Measurements from ENCODE around the gene SLC44A2. TPM values are rescaled to one million over a fixed set of nuclear protein-coding genes. Genes with fewer than 3 reads are reported as not detected.
A peak's percentile ranks its signal among the peaks of the same experiment; 100 is the strongest.

SLC44A2 gene
- total and polyA plus RNA-seq, 2 of the 13 experiments (the other 11 are each of a cell fraction or from before 2014, with no cell fraction given), result 2.4 to 5.6 TPM

- TF ChIP-seq SMAD1 (CRISPR knock-in tag; IDR thresholded peaks at IDR 0.05; ENCODE audit: borderline replicate concordance, low read depth) (no peak), ZSCAN30 (CRISPR knock-in tag; IDR thresholded peaks at IDR 0.05) (no peak)
Observed at GRCh38 chr19:10582091-10582490, 43.3 kb upstream of the SLC44A2 start (continued).

GRCh38 chr19:10583036-10583776 lies 42.1 kb upstream of the SLC44A2 start:
- no peaks in the 10 kb centered on the region for H3K79me2 ChIP-seq (ENCODE audit: insufficient read depth, low read length)
- TF ChIP-seq, protein P1, sequence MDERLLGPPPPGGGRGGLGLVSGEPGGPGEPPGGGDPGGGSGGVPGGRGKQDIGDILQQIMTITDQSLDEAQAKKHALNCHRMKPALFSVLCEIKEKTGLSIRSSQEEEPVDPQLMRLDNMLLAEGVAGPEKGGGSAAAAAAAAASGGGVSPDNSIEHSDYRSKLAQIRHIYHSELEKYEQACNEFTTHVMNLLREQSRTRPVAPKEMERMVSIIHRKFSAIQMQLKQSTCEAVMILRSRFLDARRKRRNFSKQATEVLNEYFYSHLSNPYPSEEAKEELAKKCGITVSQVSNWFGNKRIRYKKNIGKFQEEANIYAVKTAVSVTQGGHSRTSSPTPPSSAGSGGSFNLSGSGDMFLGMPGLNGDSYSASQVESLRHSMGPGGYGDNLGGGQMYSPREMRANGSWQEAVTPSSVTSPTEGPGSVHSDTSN (CRISPR knock-in tag; IDR thresholded peaks at IDR 0.05), result 0 out of 2 replicates have a peak, but pooled peaks have one; percentile 13
- TF ChIP-seq ZNF121 (CRISPR knock-in tag; IDR thresholded peaks at IDR 0.05) (peak; percentile 71; the same call in 1 of the 2 replicates), ZNF547 (CRISPR knock-in tag; IDR thresholded peaks at IDR 0.05) (no peak)
- peak overlapping the region; percentile 13; the same call in 1 of the 2 replicates for H3K4me2 ChIP-seq (ENCODE audit: low read depth, low read length)
- in situ Hi-C loops (cut with HindIII; ENCODE audit: extremely low pct_ligation_motif_present, low pct_unique_long_range_greater_than_20kb), result loop anchor here (5.0 kb wide), 1 partner anchor 59 kb away; no protein-coding TSS in a partner anchor
- 51% methylated on average over 8 of the region's 9 CpGs for WGBS (ENCODE audit: low lambda C conversion rate)
- POLR2A ChIA-PET, result no interaction called here
- FAIRE-seq (no peak), DNase-seq (ENCODE audit: low spot score) (no peak), ATAC-seq (no peak)
- intact Hi-C loops (cut with micrococcal nuclease; ENCODE audit: unreplicated experiment), result no loop called here
- H2AFZ ChIP-seq (ENCODE audit: low read length), result no peak overlapping the region
- CTCF ChIA-PET (ENCODE audit: low intra/inter-chr PET ratio, low total read pairs), result no interaction called here
- H3K9me3 ChIP-seq (ENCODE audit: low read length), result no peaks in the 10 kb centered on the region
- H3K9ac ChIP-seq (ENCODE audit: insufficient read depth, low read depth, low read length), result no peak overlapping the region
- peaks cover 3 to 21% of the 10 kb centered on the region in 2 experiments; a peak in 3 of 5 replicates for H3K27me3 ChIP-seq (ENCODE audit: control insufficient read depth in 1 of 2, insufficient read depth in 2 of 2, low read length in 2 of 2)
- no peaks in the 10 kb centered on the region for H4K20me1 ChIP-seq (ENCODE audit: insufficient read depth, low read length)
- no peaks in the 10 kb centered on the region for H3K36me3 ChIP-seq (replicated peaks in 1 of 2; ENCODE audit: control insufficient read depth in 1 of 2, insufficient read depth in 2 of 2, low read length in 2 of 2)
- no peak overlapping the region for H3K4me3 ChIP-seq (replicated peaks in 1 of 3; ENCODE audit: insufficient read depth in 1 of 3, low read depth in 2 of 3, low read length in 3 of 3)
- H3K27ac ChIP-seq (ENCODE audit: extremely low read length, insufficient read depth, low read length), result no peak overlapping the region
- H3K4me1 ChIP-seq (ENCODE audit: insufficient read depth, low read length), result peaks cover 23% of the 10 kb centered on the region
- no TSS peak for BruUV-seq (replicated peaks)

Data from HepG2 (cell line).